ENCODE results near the gene VAV2. TPM values are rescaled to one million over a fixed set of nuclear protein-coding genes. Genes with fewer than 3 reads are reported as not detected.
A peak's percentile ranks its signal among the peaks of the same experiment; 100 is the strongest.

VAV2 gene
- total and polyA plus RNA-seq, 9 of the 15 experiments (the other 6 are each of a cell fraction or from before 2014, with no cell fraction given) = 0.01 to 2.7 (median 1.0) TPM; not detected in 1

GRCh38 chr9:133712221-133713100 is 279.7 kb downstream of the VAV2 start:
- intact Hi-C loops (cut with micrococcal nuclease) (no loop called here), in situ Hi-C loops (cut with MboI) (no loop called here)
- CTCF ChIA-PET (ENCODE audit: low intra/inter-chr PET ratio) = no interaction called here
- Histone ChIP-seq H4K20me1 (replicated peaks; ENCODE audit: control insufficient read depth, insufficient read depth, low read length) (peaks cover 18% of the 10 kb centered on the region), H3K4me2 (ENCODE audit: insufficient read depth, low read length) (no peak overlapping the region), H3K36me3 (ENCODE audit: control insufficient read depth, insufficient read depth, low read length) (no peaks in the 10 kb centered on the region), H3K9me3 (replicated peaks; ENCODE audit: control insufficient read depth, insufficient read depth, low read depth, low read length) (no peaks in the 10 kb centered on the region), H2AFZ (ENCODE audit: low read depth, low read length) (no peak overlapping the region), H3K9me1 (ENCODE audit: control insufficient read depth, insufficient read depth, low read length) (no peaks in the 10 kb centered on the region), H3K27ac (ENCODE audit: extremely low read depth, low read depth, low read length) (no peak overlapping the region), H3K27me3 (ENCODE audit: control insufficient read depth in 2 of 2, insufficient read depth in 2 of 2, low read length in 2 of 2) (peaks cover 11 to 72% of the 10 kb centered on the region in 2 experiments; a peak in 4 of 5 replicates), H3K79me2 (ENCODE audit: control insufficient read depth, insufficient read depth, low read length) (no peaks in the 10 kb centered on the region), H3K4me1 (replicated peaks in 1 of 2; ENCODE audit: control insufficient read depth in 2 of 2, insufficient read depth in 2 of 2, low read length in 2 of 2) (peaks cover 0 to 27% of the 10 kb centered on the region in 2 experiments; a peak in 2 of 5 replicates), H3K9ac (ENCODE audit: insufficient read depth in 1 of 2, low read depth in 2 of 2, low read length in 2 of 2) (no peak overlapping the region), H3K4me3 (no peak overlapping the region)
- no peak for DNase-seq (ENCODE audit: extremely low read depth in 1 of 4, low spot score in 3 of 4)
- WGBS (ENCODE audit: insufficient coverage, low coverage, missing lambda C conversion rate) = 1% methylated on average over 12 of the region's 22 CpGs
- ATAC-seq = no peak
- no TSS peak for BruUV-seq (replicated peaks)
- no peak for TF ChIP-seq DMBX1 (CRISPR knock-in tag; IDR thresholded peaks at IDR 0.05; ENCODE audit: borderline replicate concordance)
- TF ChIP-seq ZFP36 (IDR thresholded peaks at IDR 0.05; ENCODE audit: low read depth, low read length, partially characterized antibody) = peak; percentile 58
- no peak for FAIRE-seq
- POLR2A ChIA-PET = interaction anchor here (0.6 kb wide), 1 partner anchor 702 kb away, joined by 3 read pairs; no protein-coding TSS in a partner anchor

Other genes with a start within 250 kb of the VAV2 start
- 7.5 and 10.3 TPM in 2 replicates for gene BRD3OS, start 33.2 kb upstream of the VAV2 start, total RNA-seq (2014; rRNA removed)
- 4.8 and 4.9 TPM in 2 replicates for gene BRD3OS, start 33.2 kb upstream of the VAV2 start, total RNA-seq (2014; rRNA removed; fragmentation: Illumina TruSeq; extraction: Trizol)
- 3.1 and 3.4 TPM in 2 replicates for gene BRD3OS, start 33.2 kb upstream of the VAV2 start, total RNA-seq (2015; rRNA removed; fragmentation: Illumina TruSeq; extraction: Trizol)
- 8.7 and 9.2 TPM in 2 replicates for gene BRD3OS, start 33.2 kb upstream of the VAV2 start, total RNA-seq (2021)
- 4.1 and 5.9 TPM in 2 replicates for gene BRD3OS, start 33.2 kb upstream of the VAV2 start, polyA plus RNA-seq (2011; rRNA removed)
- 7.9 and 8.6 TPM in 2 replicates for gene BRD3OS, start 33.2 kb upstream of the VAV2 start, polyA plus RNA-seq (2014; fragmentation: Illumina TruSeq; extraction: Trizol)
- gene BRD3OS, start 33.2 kb upstream of the VAV2 start, polyA plus RNA-seq (2014; fragmentation: Nextera tagmentation; extraction: Ambion mirVana) = 1 to 10 TPM; 1.1 to 1.7 TPM
- gene BRD3OS, start 33.2 kb upstream of the VAV2 start, polyA plus RNA-seq (2014; rRNA removed) = 6.4 and 10.3 TPM in 2 replicates
- 10.9 and 13.4 TPM in 2 replicates for gene BRD3, start 75.7 kb upstream of the VAV2 start, total RNA-seq (2014; rRNA removed)
- 2.8 and 3.5 TPM in 2 replicates for gene BRD3, start 75.7 kb upstream of the VAV2 start, total RNA-seq (2014; rRNA removed; fragmentation: Illumina TruSeq; extraction: Trizol)
- gene BRD3, start 75.7 kb upstream of the VAV2 start, total RNA-seq (2015; rRNA removed; fragmentation: Illumina TruSeq; extraction: Trizol) = 4.2 and 5.9 TPM in 2 replicates
- 37.1 and 38.1 TPM in 2 replicates for gene BRD3, start 75.7 kb upstream of the VAV2 start, total RNA-seq (2021)
- gene BRD3, start 75.7 kb upstream of the VAV2 start, polyA plus RNA-seq (2011; rRNA removed) = 4.0 and 4.9 TPM in 2 replicates
- 7.1 and 11.4 TPM in 2 replicates for gene BRD3, start 75.7 kb upstream of the VAV2 start, polyA plus RNA-seq (2014; fragmentation: Illumina TruSeq; extraction: Trizol)
- gene BRD3, start 75.7 kb upstream of the VAV2 start, polyA plus RNA-seq (2014; fragmentation: Nextera tagmentation; extraction: Ambion mirVana) = 1 to 10 TPM in 1 of 2 experiments, under 1 TPM in 1; 0.82 to 3.1 TPM
- gene BRD3, start 75.7 kb upstream of the VAV2 start, polyA plus RNA-seq (2014; rRNA removed) = 8.5 and 8.8 TPM in 2 replicates
- gene WDR5, start 143.8 kb upstream of the VAV2 start, total RNA-seq (2014; rRNA removed) = 34.6 and 50.0 TPM in 2 replicates
- 33.4 and 37.0 TPM in 2 replicates for gene WDR5, start 143.8 kb upstream of the VAV2 start, total RNA-seq (2014; rRNA removed; fragmentation: Illumina TruSeq; extraction: Trizol)
- gene WDR5, start 143.8 kb upstream of the VAV2 start, total RNA-seq (2015; rRNA removed; fragmentation: Illumina TruSeq; extraction: Trizol) = 43.5 and 43.7 TPM in 2 replicates
- gene WDR5, start 143.8 kb upstream of the VAV2 start, total RNA-seq (2021) = 55.8 and 56.8 TPM in 2 replicates
- 33.8 and 38.6 TPM in 2 replicates for gene WDR5, start 143.8 kb upstream of the VAV2 start, polyA plus RNA-seq (2011; rRNA removed)
- gene WDR5, start 143.8 kb upstream of the VAV2 start, polyA plus RNA-seq (2014; fragmentation: Illumina TruSeq; extraction: Trizol) = 56.3 and 59.8 TPM in 2 replicates
- 1 to 10 TPM; 3.0 TPM for gene WDR5, start 143.8 kb upstream of the VAV2 start, polyA plus RNA-seq (2014; fragmentation: Nextera tagmentation; extraction: Ambion mirVana)
- gene WDR5, start 143.8 kb upstream of the VAV2 start, polyA plus RNA-seq (2014; rRNA removed) = 42.1 and 49.3 TPM in 2 replicates
- not detected in 2 replicates for gene RNU6ATAC, start 172.2 kb upstream of the VAV2 start, total RNA-seq (2014; rRNA removed)
- 3,061 and 4,723 TPM in 2 replicates for gene RNU6ATAC, start 172.2 kb upstream of the VAV2 start, total RNA-seq (2014; rRNA removed; fragmentation: Illumina TruSeq; extraction: Trizol)
- gene RNU6ATAC, start 172.2 kb upstream of the VAV2 start, total RNA-seq (2015; rRNA removed; fragmentation: Illumina TruSeq; extraction: Trizol) = 352 and 491 TPM in 2 replicates
- gene RNU6ATAC, start 172.2 kb upstream of the VAV2 start, total RNA-seq (2021) = 143 and 200 TPM in 2 replicates
- gene RNU6ATAC, start 172.2 kb upstream of the VAV2 start, polyA plus RNA-seq (2011; rRNA removed) = not detected in 2 replicates
- gene RNU6ATAC, start 172.2 kb upstream of the VAV2 start, polyA plus RNA-seq (2014; fragmentation: Illumina TruSeq; extraction: Trizol) = not detected in 2 replicates
- not detected for gene RNU6ATAC, start 172.2 kb upstream of the VAV2 start, polyA plus RNA-seq (2014; fragmentation: Nextera tagmentation; extraction: Ambion mirVana)
- gene RNU6ATAC, start 172.2 kb upstream of the VAV2 start, polyA plus RNA-seq (2014; rRNA removed) = not detected in 2 replicates

All from K562 (cell line).